Epithelial cell of umbilical artery (primary cell): ENCODE data around the gene CDCP2. TPM values are rescaled to one million over a fixed set of nuclear protein-coding genes. Genes with fewer than 3 reads are reported as not detected.

Source experiments
- total RNA-seq: library from RNA; depleted of rRNA; stranded (reverse); fragments of >200 nt; gene quantifications from 2 replicates; pipeline ENCODE4 v1.2.3, GENCODE V29; 2014

Gene CDCP2
- not detected in 2 replicates for total RNA-seq

DNA sequence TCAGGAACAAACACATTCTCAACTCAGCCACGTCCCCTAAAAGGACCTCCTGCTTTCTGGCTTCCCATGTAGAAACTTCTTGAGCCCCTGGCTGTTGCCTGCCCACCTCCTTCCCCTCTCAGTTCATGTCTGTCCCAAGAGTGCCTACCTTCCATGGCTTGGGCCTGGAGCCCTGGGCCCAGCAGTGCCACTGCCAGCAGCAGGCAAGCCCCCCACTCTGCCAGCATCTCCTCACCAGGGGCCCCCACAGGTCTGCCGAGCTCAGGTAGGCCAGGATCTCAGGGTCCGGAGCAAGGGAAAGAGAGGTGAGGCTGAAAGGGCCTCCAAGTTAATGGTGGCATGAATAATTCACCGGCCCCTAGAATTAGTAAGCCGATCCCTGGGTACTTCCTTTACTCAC, at the start of gene CDCP2:
CDCP2 (minus strand) TSS at position 305 of the 400 bp plus-strand sequence; CDS start at position 227, 78 bp downstream.

DNA sequence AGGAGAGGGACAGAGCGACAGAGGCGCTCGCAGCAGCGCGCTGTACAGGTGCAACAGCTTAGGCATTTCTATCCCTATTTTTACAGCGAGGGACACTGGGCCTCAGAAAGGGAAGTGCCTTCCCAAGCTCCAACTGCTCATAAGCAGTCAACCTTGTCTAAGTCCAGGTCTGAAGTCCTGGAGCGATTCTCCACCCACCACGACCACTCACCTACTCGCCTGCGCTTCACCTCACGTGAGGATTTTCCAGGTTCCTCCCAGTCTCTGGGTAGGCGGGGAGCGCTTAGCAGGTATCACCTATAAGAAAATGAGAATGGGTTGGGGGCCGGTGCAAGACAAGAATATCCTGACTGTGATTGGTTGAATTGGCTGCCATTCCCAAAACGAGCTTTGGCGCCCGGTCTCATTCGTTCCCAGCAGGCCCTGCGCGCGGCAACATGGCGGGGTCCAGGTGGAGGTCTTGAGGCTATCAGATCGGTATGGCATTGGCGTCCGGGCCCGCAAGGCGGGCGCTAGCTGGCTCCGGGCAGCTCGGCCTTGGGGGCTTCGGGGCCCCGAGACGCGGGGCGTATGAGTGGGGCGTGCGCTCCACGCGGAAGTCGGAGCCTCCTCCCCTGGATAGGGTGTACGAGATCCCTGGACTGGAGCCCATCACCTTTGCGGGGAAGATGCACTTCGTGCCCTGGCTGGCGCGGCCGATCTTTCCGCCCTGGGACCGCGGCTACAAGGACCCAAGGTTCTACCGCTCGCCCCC, 47.1 kb upstream of the CDCP2 start, which contains the start of the genes CYB5RL and MRPL37:
CYB5RL (minus strand) TSS at position 266 of the 754 bp plus-strand sequence. CDS start 4,414 bp downstream, outside the sequence.
MRPL37 (plus strand) TSS at position 403 of the 754 bp plus-strand sequence; CDS start at position 480, 77 bp downstream.

Other genes with a start within 250 kb of the CDCP2 start
- gene IFT25, start 207.3 kb downstream of the CDCP2 start, total RNA-seq: 14.0 and 27.5 TPM in 2 replicates
- 23.1 and 27.5 TPM in 2 replicates for gene LRRC42, start 206.7 kb downstream of the CDCP2 start, total RNA-seq
- not detected in 2 replicates for gene LDLRAD1, start 134.8 kb downstream of the CDCP2 start, total RNA-seq
- 185 and 199 TPM in 2 replicates for gene TMEM59, start 99.8 kb downstream of the CDCP2 start, total RNA-seq
- gene TCEANC2, start 99.4 kb downstream of the CDCP2 start, total RNA-seq: 1.9 and 3.2 TPM in 2 replicates
- gene CYB5RL, start 47.0 kb upstream of the CDCP2 start, total RNA-seq: 4.2 and 4.6 TPM in 2 replicates
- gene MRPL37, start 47.2 kb upstream of the CDCP2 start, total RNA-seq: 49.7 and 66.3 TPM in 2 replicates